NCI-H2227 treated with DMSO at 0.1 percent for 48 hours (cell line): ENCODE results near the gene SLC4A2.

Experiments used
- DNase-seq: peaks from one replicate; lab custom pipeline; 2025; lab: John Stamatoyannopoulos, UW

SLC4A2 gene

GRCh38 chr7:151062399-151063211 lies 3.2 kb downstream of the SLC4A2 start:
- DNase-seq: peak; percentile 21

DNA sequence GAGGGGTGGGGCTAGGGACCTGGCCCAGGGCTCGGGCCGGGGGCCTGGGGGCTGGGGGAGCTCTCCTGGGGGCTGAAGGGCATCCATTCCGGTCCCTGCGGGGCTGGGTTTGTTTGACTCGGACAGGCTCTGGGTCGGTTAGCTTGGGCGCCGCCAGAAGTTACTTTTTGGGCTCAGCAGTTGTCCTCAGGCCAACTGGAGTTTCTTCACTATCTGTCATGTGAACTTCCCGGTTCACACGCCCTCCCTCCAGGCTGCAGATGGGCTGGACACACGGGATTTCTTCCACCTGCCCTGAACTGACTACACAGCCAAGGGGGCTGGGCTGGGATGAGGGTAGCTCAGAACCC lies 3.8 kb downstream of the SLC4A2 start:
- DNase-seq: no peak

DNA sequence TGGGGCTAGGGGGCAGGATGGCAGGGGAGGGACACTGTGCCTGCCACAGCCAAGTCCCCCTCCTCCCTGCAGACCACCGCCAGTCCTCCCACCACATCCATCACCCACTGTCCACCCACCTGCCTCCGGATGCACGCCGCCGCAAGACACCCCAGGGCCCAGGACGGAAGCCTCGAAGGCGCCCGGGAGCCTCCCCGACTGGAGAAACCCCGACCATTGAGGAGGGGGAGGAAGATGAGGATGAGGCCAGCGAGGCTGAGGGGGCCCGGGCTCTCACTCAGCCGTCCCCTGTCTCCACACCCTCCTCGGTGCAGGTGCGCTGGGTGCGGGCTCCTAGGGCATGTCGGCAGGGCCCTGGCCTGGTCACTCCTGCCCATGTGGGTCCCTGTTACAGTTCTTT lies 5.1 kb downstream of the SLC4A2 start:
- DNase-seq: no peak

DNA sequence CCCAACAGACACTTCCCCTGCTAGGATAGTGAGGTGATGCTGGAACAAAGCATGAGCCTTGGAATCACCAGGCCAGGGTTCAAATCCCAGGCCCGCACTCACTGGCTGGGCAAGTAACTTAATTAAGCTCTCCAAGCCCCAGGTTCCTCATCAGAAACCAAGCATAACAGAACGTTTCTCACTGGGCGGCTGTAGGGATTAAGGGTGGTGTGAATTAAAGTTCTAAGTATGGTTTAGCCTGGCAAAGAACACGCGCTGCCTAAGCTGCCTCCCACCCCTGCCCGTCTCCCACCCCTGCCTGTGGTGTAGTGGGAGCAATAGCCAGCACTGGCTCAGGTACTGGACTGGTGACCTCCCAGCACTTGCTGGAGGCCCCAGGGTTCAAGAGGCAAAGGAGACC lies 5.6 kb downstream of the SLC4A2 start:
- no peak for DNase-seq

DNA sequence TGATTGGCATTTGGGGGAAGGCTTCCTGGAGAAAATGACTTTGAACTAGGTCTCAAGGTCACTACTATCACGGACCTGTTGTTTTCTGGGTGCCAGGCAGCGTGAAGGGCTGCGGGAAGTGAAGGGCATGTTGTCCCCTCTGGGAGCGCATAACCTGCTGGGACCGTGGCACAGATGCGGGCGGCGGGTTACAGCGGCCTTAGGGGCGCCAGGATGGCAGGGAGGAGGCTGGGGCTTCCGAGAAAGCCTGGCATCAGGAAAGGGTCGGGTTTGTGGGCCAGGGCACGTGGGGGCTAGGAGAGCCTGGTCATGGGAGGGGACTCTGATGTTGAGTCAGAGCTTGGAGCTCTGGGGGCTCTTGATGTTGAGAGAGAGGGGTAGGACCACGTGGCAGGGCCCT lies 6.1 kb downstream of the SLC4A2 start:
- no peak for DNase-seq

GRCh38 chr7:151066273-151066974 lies 7.0 kb downstream of the SLC4A2 start:
- DNase-seq: no peak

- no peak for DNase-seq
Observed at GRCh38 chr7:151068069-151068773, 8.8 kb downstream of the SLC4A2 start.

DNA sequence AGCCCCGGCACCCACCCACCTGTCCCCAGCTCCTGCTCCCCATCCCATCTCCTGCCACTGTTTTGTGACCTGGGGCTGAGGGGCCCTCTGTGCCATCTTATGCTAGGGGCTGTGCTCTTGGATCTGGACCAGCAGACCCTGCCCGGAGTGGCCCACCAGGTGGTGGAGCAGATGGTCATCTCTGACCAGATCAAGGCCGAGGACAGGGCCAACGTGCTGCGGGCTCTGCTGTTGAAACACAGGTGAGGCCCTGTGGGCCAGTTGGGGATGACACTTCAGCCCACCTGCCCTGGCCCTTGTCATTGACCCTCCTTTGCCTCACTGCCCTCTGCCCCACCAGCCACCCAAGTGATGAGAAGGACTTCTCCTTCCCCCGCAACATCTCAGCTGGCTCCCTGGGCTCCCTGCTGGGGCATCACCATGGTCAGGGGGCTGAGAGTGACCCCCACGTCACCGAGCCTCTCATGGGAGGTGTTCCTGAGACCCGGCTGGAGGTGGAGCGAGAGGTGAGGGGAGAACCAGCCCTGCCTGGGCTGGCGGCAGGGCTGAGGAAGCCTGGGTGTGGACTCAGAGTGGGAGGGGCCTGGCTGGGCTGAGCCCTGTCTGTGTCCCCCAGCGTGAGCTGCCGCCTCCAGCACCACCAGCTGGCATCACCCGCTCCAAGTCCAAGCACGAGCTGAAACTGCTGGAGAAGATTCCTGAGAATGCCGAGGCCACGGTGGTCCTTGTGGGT lies 10.6 kb downstream of the SLC4A2 start:
- DNase-seq: no peak

GRCh38 chr7:151070574-151070960 lies 11.2 kb downstream of the SLC4A2 start:
- DNase-seq: no peak

GRCh38 chr7:151071032-151071866 lies 11.9 kb downstream of the SLC4A2 start:
- DNase-seq: no peak

DNA sequence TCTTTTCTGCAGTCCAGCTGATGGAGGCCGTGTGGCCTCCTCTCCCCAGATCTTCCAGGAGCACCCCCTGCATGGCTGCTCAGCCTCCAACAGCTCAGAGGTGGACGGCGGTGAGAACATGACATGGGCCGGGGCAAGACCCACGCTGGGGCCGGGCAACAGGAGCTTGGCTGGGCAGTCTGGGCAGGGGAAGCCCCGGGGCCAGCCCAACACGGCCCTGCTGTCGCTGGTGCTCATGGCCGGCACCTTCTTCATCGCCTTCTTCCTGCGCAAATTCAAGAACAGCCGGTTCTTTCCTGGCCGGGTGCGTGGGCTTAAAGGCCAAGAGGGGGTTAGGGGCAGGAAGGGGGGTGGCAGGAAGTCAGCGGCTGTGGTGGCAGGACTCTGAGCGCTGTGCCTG lies 14.6 kb downstream of the SLC4A2 start:
- no peak for DNase-seq

- no peak for DNase-seq
Observed at GRCh38 chr7:151074817-151075661, 15.7 kb downstream of the SLC4A2 start.

DNA sequence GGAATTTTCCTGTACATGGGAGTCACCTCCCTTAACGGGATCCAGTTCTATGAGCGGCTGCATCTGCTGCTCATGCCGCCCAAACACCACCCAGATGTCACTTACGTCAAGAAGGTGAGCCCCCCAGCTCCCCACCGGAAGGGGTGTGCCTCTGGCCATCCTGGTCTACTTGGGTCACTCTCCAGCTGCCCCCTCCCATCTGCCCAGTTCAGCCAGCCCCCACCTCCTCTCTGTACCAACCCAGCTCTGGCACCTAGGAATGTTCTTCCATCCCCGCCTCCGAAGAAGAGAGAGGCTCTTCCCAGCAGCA lies 16.2 kb downstream of the SLC4A2 start:
- no peak for DNase-seq

- no peak for DNase-seq
Observed at GRCh38 chr7:151075978-151076426, 16.6 kb downstream of the SLC4A2 start.

GRCh38 chr7:151076863-151077704 lies 17.7 kb downstream of the SLC4A2 start:
- no peak for DNase-seq

DNA sequence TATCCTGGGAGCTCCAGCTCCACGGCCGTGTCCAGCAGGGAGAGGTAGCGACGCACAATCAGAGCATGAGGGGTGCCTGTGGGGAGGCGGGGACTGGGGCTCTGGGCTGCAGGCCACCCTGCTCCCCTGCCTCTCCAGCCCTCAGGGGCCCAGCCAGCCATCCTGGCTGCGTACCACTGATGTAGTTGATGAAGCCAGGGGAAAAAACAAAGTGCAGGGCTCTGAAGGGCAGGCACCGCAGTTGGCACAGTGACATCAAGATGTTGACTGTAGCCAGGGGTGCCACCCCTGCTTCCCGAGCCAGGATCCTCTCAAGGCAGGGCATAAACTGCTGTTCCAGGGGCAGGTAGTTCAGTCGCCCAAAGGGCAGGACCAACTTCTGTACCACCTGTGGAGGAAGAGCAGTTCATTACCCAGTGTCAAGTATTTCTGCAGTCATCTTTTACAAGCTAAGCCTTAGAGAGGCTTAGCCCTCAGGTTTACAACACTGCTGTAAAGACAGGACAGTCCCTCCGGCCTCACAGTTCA lies 18.4 kb downstream of the SLC4A2 start:
- no peak for DNase-seq

- DNase-seq: peak; percentile 20
Observed at GRCh38 chr7:151078233-151079040, 19.0 kb downstream of the SLC4A2 start.

DNA sequence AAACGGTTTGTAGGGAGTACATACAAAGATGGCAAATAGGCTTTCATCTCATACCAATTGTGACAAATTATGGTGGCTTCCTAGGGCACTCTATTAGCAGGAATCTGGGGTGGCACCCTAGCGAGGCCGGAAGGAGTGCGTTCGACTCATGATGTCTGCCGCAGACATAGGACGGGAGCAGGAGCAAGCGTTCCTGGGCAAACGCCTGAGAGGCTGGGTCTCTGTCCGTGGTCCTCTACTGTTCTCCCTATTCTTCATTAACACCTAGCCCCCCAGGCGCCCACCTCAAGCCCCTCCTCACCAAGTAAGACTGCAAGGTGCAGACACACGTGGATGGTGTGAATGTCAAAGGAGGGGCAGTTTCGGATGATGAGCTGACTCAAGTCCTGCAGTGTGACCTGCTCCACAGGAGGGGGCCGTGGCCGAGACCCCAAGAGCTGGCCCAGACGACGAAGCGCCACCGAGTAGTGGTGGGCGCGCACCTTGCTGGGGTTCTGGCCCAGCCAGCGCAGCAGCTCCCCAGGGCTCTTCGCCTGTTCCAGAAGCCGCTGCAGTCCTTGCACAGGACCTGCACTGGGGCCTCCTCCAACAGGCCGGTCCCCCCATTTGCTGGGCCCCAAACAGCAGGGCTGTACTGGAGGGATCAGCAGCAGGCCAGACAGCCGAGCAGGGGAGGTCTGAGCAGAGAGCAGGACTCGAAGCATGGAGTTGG lies 20.0 kb downstream of the SLC4A2 start:
- no peak for DNase-seq
